ENCODE measurements around the gene GNL2. TPM values are rescaled to one million over a fixed set of nuclear protein-coding genes. Genes with fewer than 3 reads are reported as not detected.

The GNL2 gene
- total and polyA plus RNA-seq, 9 of the 15 experiments (the other 6 are each of a cell fraction or from before 2014, with no cell fraction given): 156 to 371 (median 263) TPM

DNA sequence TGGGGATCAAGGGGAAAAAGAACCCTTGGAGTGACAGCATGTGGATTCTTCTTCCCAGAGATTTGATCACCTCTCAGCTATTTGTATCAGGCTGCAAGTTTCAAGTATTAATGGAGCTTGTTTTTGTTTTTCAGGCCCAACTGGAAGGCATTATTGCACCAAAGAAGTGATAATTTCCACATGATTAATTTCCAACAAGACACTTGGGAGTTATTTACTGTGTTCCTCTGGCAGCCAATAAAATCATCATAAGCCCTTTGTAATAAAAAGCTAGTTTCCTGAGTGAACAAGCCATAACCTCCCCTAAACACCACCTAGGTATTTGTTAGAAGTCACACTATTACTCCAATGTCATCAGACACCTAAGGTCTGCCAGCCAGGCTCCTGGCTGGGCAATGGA, 30.8 kb downstream of the GNL2 start (continued):
- TF ChIP-seq SMAD2 (IDR thresholded peaks at IDR 0.05; ENCODE audit: low read depth, low read length) (no peak), STAT5A (IDR thresholded peaks at IDR 0.05; ENCODE audit: borderline replicate concordance, low read length) (no peak)
- TF ChIP-seq, protein P1, sequence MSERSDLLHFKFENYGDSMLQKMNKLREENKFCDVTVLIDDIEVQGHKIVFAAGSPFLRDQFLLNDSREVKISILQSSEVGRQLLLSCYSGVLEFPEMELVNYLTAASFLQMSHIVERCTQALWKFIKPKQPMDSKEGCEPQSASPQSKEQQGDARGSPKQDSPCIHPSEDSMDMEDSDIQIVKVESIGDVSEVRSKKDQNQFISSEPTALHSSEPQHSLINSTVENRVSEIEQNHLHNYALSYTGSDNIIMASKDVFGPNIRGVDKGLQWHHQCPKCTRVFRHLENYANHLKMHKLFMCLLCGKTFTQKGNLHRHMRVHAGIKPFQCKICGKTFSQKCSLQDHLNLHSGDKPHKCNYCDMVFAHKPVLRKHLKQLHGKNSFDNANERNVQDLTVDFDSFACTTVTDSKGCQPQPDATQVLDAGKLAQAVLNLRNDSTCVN (CRISPR knock-in tag; IDR thresholded peaks at IDR 0.05): no peak

DNA sequence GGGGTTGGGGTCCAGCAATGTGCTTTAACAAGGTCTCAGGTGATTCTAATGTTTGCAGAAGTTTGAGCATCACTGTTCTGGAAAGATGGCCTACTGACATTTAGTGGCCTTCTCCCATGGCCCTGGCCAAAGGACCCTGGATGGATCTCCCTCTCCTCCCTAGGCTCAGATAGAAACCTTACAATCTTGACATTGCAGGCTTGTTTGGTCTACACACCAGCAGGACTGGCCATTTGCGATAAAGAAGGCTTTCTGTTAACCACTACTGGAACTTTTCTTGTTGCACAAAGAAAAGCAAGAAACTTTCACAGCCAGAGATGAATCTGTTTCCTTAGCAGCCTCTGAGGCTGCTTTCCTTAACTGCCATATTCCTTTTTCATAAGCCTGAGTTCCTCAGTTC, 32.8 kb downstream of the GNL2 start:
- peaks cover 52% of the 10 kb centered on the region for H3K36me3 ChIP-seq (ENCODE audit: control insufficient read depth, insufficient read depth, low read length)
- WGBS (ENCODE audit: insufficient coverage, low coverage, missing lambda C conversion rate): 11% methylated on average over 1 of the region's 1 CpG
- ATAC-seq (peak; percentile 79), FAIRE-seq (peak; percentile 72), DNase-seq (ENCODE audit: extremely low read depth in 1 of 4, low spot score in 3 of 4) (peak; percentile 63 to 85 (median 78))
- H3K9me1 ChIP-seq (ENCODE audit: control insufficient read depth, insufficient read depth, low read length): peaks cover 7% of the 10 kb centered on the region
- H3K9me3 ChIP-seq (replicated peaks; ENCODE audit: control insufficient read depth, insufficient read depth, low read depth, low read length): no peaks in the 10 kb centered on the region
- peaks cover 49 to 50% of the 10 kb centered on the region in 2 experiments for H3K4me1 ChIP-seq (replicated peaks in 1 of 2; ENCODE audit: control insufficient read depth in 2 of 2, insufficient read depth in 2 of 2, low read length in 2 of 2)
- in situ Hi-C loops (cut with MboI) (no loop called here), intact Hi-C loops (cut with micrococcal nuclease) (loop anchor here (5.0 kb wide), 1 partner anchor 119 kb away; no protein-coding TSS in a partner anchor)
- H4K20me1 ChIP-seq (replicated peaks; ENCODE audit: control insufficient read depth, insufficient read depth, low read length): 0 out of 2 replicates have a peak, but pooled peaks cover 4% of the 10 kb centered on the region
- CTCF ChIA-PET (ENCODE audit: low intra/inter-chr PET ratio): no interaction called here
- peak overlapping the region; percentile 34; the same call in 2 of the 3 replicates for H3K27ac ChIP-seq (ENCODE audit: extremely low read depth, low read depth, low read length)
- no peak overlapping the region for H2AFZ ChIP-seq (ENCODE audit: low read depth, low read length)
- H3K4me2 ChIP-seq (ENCODE audit: insufficient read depth, low read length): no peak overlapping the region
- no peaks in the 10 kb centered on the region for H3K79me2 ChIP-seq (ENCODE audit: control insufficient read depth, insufficient read depth, low read length)
- BruUV-seq (replicated peaks): no TSS peak
- POLR2A ChIA-PET: interaction anchor here (0.6 to 1.5 kb wide), 6 partner anchors 9 to 435 kb away, joined by 3 to 7 read pairs (median 3); partner anchors contain the start of gene SNIP1
- no peak overlapping the region for H3K4me3 ChIP-seq
- H3K9ac ChIP-seq (ENCODE audit: insufficient read depth in 1 of 2, low read depth in 2 of 2, low read length in 2 of 2): no peak overlapping the region
- H3K27me3 ChIP-seq (ENCODE audit: control insufficient read depth in 2 of 2, insufficient read depth in 2 of 2, low read length in 2 of 2): no peaks in the 10 kb centered on the region
- TF ChIP-seq, protein P2, sequence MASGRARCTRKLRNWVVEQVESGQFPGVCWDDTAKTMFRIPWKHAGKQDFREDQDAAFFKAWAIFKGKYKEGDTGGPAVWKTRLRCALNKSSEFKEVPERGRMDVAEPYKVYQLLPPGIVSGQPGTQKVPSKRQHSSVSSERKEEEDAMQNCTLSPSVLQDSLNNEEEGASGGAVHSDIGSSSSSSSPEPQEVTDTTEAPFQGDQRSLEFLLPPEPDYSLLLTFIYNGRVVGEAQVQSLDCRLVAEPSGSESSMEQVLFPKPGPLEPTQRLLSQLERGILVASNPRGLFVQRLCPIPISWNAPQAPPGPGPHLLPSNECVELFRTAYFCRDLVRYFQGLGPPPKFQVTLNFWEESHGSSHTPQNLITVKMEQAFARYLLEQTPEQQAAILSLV (tag; IDR thresholded peaks at IDR 0.05): no peak
- no peak for TF ChIP-seq ZNF316 (IDR thresholded peaks at IDR 0.05)
- TF ChIP-seq MYNN (IDR thresholded peaks at IDR 0.05): no peak; the same call in 1 of the 2 replicates
- no peak for TF ChIP-seq MYNN (CRISPR knock-in tag; IDR thresholded peaks at IDR 0.05)
- TF ChIP-seq MTA2 (IDR thresholded peaks at IDR 0.05; ENCODE audit: low read depth): peak; percentile 91
- TF ChIP-seq TGIF2 (CRISPR knock-in tag; IDR thresholded peaks at IDR 0.05): no peak
- peak; percentile 81 for TF ChIP-seq EP300 (IDR thresholded peaks at IDR 0.05; ENCODE audit: low read length)
- TF ChIP-seq SMARCC2 (IDR thresholded peaks at IDR 0.05; ENCODE audit: low read depth): peak; percentile 64; the same call in 1 of the 2 replicates
- TF ChIP-seq, protein P3, sequence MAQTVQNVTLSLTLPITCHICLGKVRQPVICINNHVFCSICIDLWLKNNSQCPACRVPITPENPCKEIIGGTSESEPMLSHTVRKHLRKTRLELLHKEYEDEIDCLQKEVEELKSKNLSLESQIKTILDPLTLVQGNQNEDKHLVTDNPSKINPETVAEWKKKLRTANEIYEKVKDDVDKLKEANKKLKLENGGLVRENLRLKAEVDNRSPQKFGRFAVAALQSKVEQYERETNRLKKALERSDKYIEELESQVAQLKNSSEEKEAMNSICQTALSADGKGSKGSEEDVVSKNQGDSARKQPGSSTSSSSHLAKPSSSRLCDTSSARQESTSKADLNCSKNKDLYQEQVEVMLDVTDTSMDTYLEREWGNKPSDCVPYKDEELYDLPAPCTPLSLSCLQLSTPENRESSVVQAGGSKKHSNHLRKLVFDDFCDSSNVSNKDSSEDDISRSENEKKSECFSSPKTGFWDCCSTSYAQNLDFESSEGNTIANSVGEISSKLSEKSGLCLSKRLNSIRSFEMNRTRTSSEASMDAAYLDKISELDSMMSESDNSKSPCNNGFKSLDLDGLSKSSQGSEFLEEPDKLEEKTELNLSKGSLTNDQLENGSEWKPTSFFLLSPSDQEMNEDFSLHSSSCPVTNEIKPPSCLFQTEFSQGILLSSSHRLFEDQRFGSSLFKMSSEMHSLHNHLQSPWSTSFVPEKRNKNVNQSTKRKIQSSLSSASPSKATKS (CRISPR knock-in tag; IDR thresholded peaks at IDR 0.05): no peak
- TF ChIP-seq, protein P4, sequence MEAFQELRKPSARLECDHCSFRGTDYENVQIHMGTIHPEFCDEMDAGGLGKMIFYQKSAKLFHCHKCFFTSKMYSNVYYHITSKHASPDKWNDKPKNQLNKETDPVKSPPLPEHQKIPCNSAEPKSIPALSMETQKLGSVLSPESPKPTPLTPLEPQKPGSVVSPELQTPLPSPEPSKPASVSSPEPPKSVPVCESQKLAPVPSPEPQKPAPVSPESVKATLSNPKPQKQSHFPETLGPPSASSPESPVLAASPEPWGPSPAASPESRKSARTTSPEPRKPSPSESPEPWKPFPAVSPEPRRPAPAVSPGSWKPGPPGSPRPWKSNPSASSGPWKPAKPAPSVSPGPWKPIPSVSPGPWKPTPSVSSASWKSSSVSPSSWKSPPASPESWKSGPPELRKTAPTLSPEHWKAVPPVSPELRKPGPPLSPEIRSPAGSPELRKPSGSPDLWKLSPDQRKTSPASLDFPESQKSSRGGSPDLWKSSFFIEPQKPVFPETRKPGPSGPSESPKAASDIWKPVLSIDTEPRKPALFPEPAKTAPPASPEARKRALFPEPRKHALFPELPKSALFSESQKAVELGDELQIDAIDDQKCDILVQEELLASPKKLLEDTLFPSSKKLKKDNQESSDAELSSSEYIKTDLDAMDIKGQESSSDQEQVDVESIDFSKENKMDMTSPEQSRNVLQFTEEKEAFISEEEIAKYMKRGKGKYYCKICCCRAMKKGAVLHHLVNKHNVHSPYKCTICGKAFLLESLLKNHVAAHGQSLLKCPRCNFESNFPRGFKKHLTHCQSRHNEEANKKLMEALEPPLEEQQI (IDR thresholded peaks at IDR 0.05): peak; percentile 67; the same call in 1 of the 2 replicates
- TF ChIP-seq ZNF780A (CRISPR knock-in tag; IDR thresholded peaks at IDR 0.05): no peak
- no peak for TF ChIP-seq KLF1 (tag; IDR thresholded peaks at IDR 0.05)
- no peak for TF ChIP-seq SPI1 (IDR thresholded peaks at IDR 0.05; ENCODE audit: borderline replicate concordance, low read depth, low read length)
- TF ChIP-seq SRSF9 (IDR thresholded peaks at IDR 0.05; ENCODE audit: borderline replicate concordance, low read depth, low read length): no peak
